Posterior vena cava (tissue), 2 donors: ENCODE measurements around the gene OR10P1. TPM values are rescaled to one million over a fixed set of nuclear protein-coding genes. Genes with fewer than 3 reads are reported as not detected.
"Not testable (repeated sequence)": the region's sequence is repeated elsewhere in the genome, so short reads cannot be mapped to it uniquely, and the experiment has no call there.

Experiments
- DNase-seq: peaks from one replicate; pipeline ENCODE4 v3.0.0-alpha.2; 2020; ENCODE audit warnings: low spot score
- intact Hi-C, 2 donors: fragments of 100-400 bp; cut with DNase I; formaldehyde crosslinking; loops; one replicate each; pipeline versions ENCODE4 v1.14.1 to v1.14.2; 2022 to 2023
- long read RNA-seq, 2 donors: library from polyadenylated mRNA; unstranded; transcript quantifications; one replicate each; pipeline ENCODE4 v2.0.0, GENCODE V29; 2020 to 2021
- total RNA-seq, 2 donors: library from RNA; stranded (reverse); fragmentation: NEBNext Ultra II Directional; extraction: Animal tissue kit (Norgen Biotek cat#: 25700); gene quantifications; one replicate each; pipeline ENCODE4 v1.2.1, GENCODE V29; 2021
- donor health status: DM: yes; HTN: yes; CAD: no.
- donor health status: DM: yes; HTN: yes; CAD: no.

OR10P1 gene, protein sequence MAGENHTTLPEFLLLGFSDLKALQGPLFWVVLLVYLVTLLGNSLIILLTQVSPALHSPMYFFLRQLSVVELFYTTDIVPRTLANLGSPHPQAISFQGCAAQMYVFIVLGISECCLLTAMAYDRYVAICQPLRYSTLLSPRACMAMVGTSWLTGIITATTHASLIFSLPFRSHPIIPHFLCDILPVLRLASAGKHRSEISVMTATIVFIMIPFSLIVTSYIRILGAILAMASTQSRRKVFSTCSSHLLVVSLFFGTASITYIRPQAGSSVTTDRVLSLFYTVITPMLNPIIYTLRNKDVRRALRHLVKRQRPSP
- total RNA-seq, result not detected
- long read RNA-seq, donor 1, result 0 reads
- long read RNA-seq, donor 2, result 0 reads

DNA sequence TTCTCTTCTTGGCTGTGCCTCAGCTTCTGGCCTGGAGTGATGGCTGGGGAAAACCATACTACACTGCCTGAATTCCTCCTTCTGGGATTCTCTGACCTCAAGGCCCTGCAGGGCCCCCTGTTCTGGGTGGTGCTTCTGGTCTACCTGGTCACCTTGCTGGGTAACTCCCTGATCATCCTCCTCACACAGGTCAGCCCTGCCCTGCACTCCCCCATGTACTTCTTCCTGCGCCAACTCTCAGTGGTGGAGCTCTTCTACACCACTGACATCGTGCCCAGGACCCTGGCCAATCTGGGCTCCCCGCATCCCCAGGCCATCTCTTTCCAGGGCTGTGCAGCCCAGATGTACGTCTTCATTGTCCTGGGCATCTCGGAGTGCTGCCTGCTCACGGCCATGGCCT, at the start of gene OR10P1:
TSS of gene OR10P1 (plus strand) at position 40 of the 400 bp plus-strand sequence. CDS start at position 40, 0 bp downstream.
- no peak for DNase-seq
- intact Hi-C loops, result no loop called here

DNA sequence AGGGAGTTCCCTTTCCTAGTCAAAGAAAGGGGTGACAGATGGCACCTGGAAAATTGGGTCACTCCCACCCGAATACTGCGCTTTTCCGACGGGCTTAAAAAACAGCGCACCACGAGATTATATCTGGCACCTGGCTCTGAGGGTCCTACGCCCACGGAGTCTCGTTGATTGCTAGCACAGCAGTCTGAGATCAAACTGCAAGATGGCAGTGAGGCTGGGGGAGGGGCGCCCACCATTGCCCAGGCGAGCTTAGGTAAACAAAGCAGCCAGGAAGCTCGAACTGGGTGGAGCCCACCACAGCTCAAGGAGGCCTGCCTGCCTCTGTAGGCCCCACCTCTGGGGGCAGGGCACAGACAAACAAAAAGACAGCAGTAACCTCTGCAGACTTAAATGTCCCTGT, 46.5 kb upstream of the OR10P1 start:
- intact Hi-C loops, DNase-seq: not testable (repeated sequence)

DNA sequence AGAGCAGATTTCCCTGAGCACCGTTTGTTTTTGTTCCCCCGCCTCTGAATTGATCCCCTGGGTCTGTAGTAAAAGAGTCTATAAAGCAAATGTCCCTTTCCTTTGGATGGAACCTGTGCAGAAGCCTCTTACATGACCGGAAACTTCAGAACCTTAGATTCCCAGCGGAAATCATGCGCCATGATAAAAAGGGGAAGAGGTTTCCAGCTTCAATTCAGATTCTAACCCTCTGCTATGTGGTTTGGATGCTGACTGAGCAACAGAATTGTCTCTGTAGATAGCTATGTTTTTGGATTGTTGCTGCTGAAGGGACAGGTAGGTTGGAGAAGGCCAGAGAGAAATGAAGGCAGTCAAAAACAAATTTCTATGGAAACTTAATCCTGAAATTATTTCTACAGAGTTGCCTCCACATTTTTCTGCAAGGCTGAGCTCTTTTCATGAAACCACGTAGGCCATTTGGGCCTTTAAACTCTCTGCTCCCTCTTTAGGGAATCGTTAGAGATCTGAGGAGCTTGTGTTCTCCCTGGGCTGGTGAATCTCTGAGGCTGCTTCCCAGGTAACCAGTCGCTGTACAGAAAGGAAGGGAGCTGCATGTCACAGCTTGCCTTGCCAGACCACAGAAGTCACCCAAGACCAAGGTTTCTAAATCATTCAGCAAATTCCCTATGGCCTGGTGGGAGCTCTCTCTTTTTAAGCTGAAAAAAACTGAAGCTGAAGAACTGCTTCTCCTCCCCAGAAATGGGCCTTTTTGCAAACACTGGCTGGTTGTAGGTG, 28.7 kb upstream of the OR10P1 start:
- no peak for DNase-seq
- intact Hi-C loops, result no loop called here

DNA sequence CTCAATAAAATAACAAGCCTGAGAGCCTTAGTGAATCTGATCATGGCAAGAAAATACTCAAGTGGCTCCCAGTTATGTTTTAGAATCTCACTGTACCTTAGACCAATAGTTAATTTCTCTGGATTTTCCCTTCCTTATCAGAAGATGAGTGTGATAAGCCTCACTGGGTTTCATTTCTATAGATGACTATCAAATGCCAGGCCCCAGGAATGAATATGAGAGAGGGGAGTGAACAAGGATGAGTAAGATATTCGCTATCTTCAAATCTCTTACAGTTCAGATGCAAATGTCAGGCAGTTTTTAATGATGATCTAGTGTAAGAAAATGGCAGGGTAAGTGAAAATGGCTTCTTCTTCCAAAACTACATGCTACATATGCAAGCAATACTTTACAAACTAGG, 26.1 kb upstream of the OR10P1 start:
- no peak for DNase-seq
- intact Hi-C loops, result loop anchor here (10.0 kb wide), 3 partner anchors 416 to 886 kb away; no protein-coding TSS in a partner anchor

DNA sequence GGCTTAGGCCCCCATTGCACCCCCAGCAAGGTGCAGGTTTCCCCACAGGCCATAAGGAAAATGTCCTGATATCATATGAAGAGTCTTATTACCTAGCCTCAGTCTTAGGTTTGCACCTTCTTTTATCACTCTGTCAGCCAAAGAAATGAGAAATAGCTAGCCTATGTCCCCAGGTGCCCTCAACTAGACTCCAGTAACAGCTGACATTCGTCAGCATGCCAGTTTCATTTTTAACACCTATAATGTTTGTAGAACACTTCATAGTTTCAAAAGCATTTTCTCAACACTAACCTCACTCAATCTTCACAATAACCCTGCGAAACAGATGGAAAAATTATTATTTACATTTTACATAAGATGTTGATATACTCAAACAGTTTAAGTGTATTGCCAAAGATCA, 24.0 kb upstream of the OR10P1 start:
- no peak for DNase-seq
- intact Hi-C loops, result loop anchor here (10.0 kb wide), 3 partner anchors 418 to 888 kb away; no protein-coding TSS in a partner anchor

DNA sequence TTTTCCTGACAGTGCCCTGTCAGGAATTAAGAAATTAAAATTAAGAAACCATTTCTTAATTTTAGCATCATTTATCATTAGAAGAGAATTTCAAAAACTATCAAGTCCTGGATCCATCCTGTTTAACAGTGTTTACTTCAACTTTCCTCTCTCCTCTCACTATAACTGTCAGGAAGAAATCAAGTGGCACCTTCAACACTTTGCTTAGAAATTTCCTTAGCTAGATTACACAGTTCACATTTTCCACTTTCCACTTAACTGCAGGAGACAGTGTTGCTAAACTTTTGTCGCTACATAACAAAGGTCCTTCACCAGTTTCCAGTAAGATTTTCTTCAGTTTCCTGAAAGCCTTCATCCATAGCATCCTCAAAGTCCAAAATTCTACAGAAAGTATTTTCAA, 21.9 kb upstream of the OR10P1 start:
- DNase-seq, result no peak
- intact Hi-C loops, result loop anchor here (10.0 kb wide), 3 partner anchors 420 to 890 kb away; no protein-coding TSS in a partner anchor

DNA sequence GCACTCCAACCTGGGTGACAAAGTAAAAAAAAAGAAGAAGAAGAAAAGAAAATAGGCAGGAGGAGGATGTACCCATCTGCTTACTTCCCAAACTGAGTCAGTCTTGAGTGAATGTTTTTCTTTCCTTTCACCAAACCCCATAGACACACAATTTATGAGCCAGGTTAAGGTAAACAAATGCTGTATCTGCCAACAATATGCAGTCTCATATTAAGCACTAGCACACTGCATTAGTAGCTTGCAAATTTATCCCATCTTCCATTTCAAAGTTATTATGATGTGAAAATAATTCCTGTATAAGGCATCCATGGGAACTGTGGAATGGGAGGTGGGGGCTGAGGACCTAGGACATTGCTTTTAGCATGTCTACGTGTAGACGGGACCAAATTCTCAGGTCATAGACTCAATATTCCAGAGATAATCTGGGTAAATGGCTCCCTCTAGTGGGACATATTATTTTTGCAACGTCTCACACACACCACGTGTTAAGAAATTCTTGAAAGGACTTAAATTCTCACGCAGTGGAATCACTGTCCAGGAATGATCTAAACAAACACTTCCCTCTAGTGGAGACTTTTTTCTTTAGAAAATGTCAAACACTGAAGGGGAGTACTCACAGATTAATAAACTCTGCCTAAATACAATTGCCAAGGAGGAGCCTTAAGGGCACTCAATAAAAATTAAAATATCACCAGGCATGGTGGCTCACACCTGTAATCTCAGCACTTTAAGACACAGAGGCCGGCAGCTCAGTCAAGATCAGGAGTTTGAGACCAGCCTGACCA, 17.1 kb upstream of the OR10P1 start:
- no peak for DNase-seq

DNA sequence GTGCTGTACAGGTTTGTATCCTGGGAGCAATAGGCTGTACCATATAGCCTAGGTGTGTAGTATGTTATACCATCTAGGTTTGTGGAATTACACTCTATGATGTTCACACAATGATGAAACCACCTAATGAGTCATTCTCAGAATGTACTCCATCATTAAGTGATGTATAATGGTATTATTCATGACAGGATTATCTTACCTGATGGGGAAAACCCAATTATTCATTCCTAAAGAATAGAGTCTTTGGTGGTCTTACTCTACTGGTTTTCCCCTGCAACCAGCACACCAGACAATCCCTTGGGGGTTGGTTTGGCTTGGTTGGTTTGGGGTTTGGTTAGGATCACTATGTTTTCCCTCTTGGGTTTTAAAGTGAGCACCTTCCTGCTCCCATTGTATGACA, 12.6 kb upstream of the OR10P1 start:
- intact Hi-C loops, result no loop called here
- no peak for DNase-seq

More for the DNA sequence above, 17.1 kb upstream of the OR10P1 start:
- intact Hi-C loops, result loop anchor here (10.0 kb wide), 3 partner anchors 425 to 895 kb away; no protein-coding TSS in a partner anchor

DNA sequence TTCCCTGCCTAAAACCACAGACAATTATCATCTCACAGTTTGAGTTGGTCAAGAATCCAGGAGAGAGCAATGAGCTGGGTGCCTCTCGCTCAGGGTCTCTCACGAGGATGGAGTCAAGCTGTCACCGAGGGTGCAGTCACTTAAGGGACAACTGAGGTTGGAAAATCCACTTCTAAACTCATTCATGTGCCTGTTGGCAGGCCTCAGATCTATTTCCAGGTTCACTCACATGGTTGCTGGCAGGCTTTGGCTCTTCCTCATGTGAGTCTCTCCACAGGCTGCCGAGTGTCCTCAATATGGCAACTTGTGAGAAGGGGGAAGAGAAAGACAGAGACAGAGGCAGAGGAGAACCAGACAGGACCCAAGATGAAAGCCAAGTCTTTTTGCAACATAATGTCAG, 10.5 kb upstream of the OR10P1 start:
- intact Hi-C loops, result no loop called here
- DNase-seq, result no peak

DNA sequence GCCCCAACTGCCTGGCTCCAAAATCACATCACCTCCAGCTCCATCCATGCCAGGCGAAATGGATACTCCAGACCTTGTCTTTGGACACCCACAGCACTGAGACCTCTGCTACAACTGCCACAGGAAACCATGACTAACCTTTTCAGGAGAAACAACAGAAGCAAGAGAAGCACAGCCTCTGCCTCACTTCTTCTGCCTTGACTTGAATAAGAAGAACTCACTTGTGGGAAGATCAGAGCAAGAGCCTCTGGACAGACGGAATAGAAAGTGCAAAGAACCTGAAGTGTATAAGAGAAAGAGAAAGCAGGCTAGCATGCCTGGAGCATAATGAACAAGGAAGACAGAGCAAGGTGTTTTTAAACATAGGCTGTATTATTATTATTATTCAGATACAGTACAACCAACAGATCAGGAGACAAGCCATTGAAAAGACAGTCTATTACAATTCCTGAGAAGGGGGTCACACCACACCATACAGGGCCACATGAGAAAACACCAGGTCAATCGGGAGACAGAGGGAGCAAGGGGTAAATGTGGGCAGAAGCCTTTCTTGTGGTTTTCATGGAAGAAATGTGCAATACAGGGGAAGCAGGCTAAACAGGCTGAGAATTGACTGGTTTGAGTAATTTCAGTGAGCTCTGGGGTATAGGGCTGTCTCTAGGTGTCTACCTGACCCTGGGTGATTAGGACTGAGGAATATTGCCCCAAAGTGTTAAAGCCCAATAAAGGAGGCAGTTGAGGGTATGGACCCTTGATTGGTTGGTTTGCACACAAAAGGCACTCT, 7.4 kb upstream of the OR10P1 start:
- intact Hi-C loops, result no loop called here
- DNase-seq, result no peak

DNA sequence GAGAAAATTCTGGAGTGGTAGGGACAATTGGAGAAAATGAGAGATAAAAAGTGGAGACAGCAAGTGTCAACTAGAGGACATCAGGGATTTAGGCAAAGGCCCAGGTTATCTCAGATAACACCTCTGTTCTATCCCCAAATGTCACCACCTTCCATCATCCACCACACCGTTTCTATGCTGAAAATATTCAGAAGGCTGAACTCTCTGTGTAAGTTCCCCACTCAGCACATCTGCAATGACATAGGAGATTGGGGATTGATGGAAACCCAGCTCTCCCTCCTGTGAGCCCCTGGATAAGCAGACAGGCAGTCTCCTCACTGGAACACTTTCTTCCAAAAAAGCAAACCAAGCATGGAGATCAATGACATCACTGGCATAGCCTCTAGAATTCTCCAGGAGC, 5.6 kb upstream of the OR10P1 start:
- no peak for DNase-seq
- intact Hi-C loops, result no loop called here

DNA sequence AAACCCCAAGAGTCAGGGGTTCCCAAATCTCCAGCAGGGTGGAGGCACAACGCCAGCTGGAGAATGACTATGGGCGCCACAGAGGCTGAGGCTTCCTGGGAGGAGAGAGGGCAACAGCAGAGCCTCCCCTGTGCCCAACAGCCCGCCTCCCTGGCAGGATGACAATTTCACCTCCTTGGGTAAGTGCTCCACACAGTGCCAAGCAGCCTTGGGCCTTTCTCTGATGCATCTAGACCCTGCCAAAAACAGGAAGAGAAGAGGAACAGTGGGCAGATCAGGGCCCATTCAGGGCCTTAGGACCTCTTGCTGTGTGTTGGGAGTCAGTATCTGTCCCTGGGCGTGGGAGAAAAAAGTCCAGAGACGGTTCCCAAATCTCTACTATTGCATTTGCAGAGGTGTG, 5.0 kb upstream of the OR10P1 start:
- intact Hi-C loops, result no loop called here

DNA sequence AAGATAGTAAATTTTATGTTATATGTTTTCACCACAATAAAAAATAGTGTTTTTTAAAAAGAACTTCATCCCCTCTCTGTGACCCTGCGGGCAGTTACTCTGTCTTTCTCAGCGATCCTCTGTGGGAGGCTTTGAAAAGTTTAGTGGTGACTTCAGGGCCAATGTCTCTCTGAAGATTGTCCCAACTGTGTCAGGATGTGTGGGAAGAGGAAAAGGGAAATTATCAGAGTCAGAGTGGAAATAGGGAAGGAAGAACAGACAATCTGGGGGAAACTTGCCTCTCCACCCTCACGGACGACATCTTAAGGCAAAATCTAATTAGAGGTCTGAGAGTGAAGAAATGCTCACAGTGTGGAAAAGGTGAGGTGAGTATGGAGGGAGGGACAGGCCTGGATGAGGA, 3.5 kb upstream of the OR10P1 start:
- DNase-seq, result no peak
- intact Hi-C loops, result no loop called here

More for the DNA sequence above, 5.0 kb upstream of the OR10P1 start:
- DNase-seq, result no peak

DNA sequence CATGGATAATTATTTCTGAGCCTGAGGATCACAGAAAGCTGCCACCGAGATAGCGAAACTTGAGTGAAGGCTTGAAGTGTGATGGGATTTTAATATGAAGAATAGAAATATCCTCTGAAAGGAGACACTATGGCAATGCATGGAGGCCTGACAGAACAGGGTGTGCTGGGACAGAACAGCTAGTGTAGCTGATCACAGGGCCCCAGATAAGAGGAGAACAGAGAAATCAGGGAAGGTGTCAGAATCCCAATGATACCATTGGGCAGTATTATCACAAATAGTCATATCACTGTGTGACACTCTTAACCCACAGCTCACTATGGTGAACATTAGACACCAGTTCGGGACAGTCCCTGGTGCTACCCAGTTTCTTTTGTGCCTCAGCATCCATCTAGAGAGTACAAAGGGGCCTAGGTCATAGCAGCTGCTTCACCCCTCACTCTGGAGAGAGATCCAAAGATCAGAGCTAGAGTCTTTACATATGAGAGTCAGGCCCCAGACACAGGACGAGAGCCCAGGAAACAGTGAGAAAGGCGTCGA, 506 bp upstream of the OR10P1 start:
- intact Hi-C loops, result no loop called here
- no peak for DNase-seq

DNA sequence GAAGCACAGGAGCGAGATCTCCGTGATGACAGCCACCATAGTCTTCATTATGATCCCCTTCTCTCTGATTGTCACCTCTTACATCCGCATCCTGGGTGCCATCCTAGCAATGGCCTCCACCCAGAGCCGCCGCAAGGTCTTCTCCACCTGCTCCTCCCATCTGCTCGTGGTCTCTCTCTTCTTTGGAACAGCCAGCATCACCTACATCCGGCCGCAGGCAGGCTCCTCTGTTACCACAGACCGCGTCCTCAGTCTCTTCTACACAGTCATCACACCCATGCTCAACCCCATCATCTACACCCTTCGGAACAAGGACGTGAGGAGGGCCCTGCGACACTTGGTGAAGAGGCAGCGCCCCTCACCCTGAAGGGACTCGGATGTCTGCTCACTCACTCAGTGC, 775 bp downstream of the OR10P1 start:
- intact Hi-C loops, result no loop called here
- no peak for DNase-seq

DNA sequence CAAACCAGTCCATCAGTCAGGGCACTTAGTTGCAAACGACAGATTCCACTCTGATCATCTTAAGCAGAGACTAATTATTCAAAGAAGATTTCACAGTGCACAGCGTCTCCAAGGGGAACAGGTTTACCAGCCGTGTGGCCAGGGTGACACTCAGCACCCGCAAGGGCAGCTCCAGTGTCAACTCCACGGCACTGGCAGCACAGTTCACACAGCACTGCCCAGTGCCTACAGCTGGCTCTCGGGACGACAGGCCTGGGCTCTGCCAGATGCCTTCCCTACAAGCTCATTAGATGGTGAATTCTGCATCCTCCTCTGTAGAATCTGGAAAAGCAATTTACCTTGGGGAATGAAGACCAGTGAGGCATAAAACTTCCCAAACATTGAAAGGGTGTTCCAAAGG, 4.9 kb downstream of the OR10P1 start:
- no peak for DNase-seq
- intact Hi-C loops, result no loop called here

DNA sequence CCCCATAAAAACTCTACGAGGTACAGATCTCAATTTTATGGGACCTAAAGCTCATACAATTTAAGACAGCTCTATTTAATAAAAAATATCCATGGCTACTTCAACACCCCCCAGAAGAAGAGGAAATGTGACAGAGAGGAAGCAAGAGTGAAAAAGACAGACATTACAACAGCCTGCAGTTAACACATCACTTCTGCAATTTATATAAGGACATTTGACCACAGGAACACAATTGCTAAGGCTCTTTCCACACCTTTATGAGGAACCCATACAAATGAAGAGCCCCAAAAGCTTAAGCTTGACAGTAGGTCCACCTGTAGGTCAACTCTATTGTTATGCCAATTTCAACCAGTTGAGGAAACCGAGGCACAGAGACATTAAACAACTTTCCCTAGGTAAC, 5.6 kb downstream of the OR10P1 start:
- no peak for DNase-seq
- intact Hi-C loops, result no loop called here

DNA sequence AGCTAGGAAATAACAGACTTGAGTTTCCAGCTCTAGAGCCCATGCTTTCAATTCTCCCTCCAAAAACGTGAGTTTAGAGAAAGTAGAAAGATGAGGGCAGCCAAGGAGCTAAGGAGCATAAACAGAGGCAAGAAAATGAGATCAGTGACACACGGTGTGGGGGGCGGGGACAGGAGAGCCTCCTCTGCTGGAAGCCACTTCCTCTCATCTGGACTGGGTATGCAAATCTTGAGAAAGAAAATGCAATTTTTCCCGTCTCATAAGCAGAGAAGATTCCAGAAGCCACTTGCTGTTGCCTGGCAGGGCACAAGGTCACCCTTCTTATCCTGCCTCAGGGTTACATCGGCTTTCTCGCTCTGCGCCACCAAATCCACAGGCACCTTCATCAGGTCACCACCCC, 6.0 kb downstream of the OR10P1 start:
- no peak for DNase-seq

DNA sequence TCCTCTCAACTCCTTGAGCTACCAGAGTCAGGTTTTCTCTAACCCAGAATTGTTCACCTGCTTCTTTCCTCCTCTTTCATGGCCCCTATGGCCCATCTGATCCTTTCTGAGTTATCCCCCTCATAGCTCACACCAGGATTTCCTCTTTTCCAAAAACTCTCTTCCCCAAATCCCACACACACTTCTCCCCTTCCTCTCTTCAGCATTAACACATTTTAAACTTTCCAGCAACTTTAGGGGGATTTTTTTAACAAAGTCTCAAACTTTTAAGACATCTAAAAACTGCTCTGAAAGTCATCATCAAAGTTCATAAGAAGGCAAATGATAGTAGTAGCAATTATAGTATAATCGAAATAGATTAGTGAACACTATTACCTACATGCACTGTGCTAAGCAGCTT, 7.9 kb downstream of the OR10P1 start:
- intact Hi-C loops, result no loop called here
- no peak for DNase-seq

More for the DNA sequence above, 6.0 kb downstream of the OR10P1 start:
- intact Hi-C loops, result no loop called here
